ENCODE data around the gene ADAMTS6. TPM values are rescaled to one million over a fixed set of nuclear protein-coding genes. Genes with fewer than 3 reads are reported as not detected.

The ADAMTS6 gene
- total RNA-seq, 1 donor from 2014 or later, result 21.5 TPM

- Mint-ChIP-seq H3K27me3 (ENCODE audit: low read depth) (no peaks in the 10 kb centered on the region), H3K27ac (ENCODE audit: unreplicated experiment) (no peak overlapping the region), H3K9me3 (ENCODE audit: low read depth) (peaks cover 9% of the 10 kb centered on the region), H3K4me3 (ENCODE audit: unreplicated experiment) (no peak overlapping the region), H3K4me1 (ENCODE audit: low read depth) (peaks cover 3% of the 10 kb centered on the region), H3K36me3 (ENCODE audit: low read depth) (peaks cover 11% of the 10 kb centered on the region)
- no peak for TF ChIP-seq CTCF (IDR thresholded peaks at IDR 0.05)
- no peak for DNase-seq (ENCODE audit: low spot score)
Measured at GRCh38 chr5:65451436-65451835, 30.3 kb downstream of the ADAMTS6 start.

- peaks cover 7% of the 10 kb centered on the region for H3K36me3 Mint-ChIP-seq (ENCODE audit: low read depth)
- no peaks in the 10 kb centered on the region for H3K27me3 Mint-ChIP-seq (ENCODE audit: low read depth)
- peaks cover 5% of the 10 kb centered on the region for H3K9me3 Mint-ChIP-seq (ENCODE audit: low read depth)
- no peak overlapping the region for H3K4me3 Mint-ChIP-seq (ENCODE audit: unreplicated experiment)
- TF ChIP-seq CTCF (IDR thresholded peaks at IDR 0.05), result no peak
- H3K27ac Mint-ChIP-seq (ENCODE audit: unreplicated experiment), result no peak overlapping the region
- no peak for DNase-seq (ENCODE audit: low spot score)
- H3K4me1 Mint-ChIP-seq (ENCODE audit: low read depth), result peaks cover 3% of the 10 kb centered on the region
Measured at GRCh38 chr5:65446682-65447081, 35.0 kb downstream of the ADAMTS6 start.

GRCh38 chr5:65441800-65442199 lies 39.9 kb downstream of the ADAMTS6 start:
- Mint-ChIP-seq H3K36me3 (ENCODE audit: low read depth) (peaks cover 12% of the 10 kb centered on the region), H3K9me3 (ENCODE audit: low read depth) (peaks cover 6% of the 10 kb centered on the region), H3K4me3 (ENCODE audit: unreplicated experiment) (no peak overlapping the region), H3K27ac (ENCODE audit: unreplicated experiment) (no peak overlapping the region), H3K4me1 (ENCODE audit: low read depth) (peaks cover 3% of the 10 kb centered on the region), H3K27me3 (ENCODE audit: low read depth) (no peaks in the 10 kb centered on the region)
- DNase-seq (ENCODE audit: low spot score), result no peak
- TF ChIP-seq CTCF (IDR thresholded peaks at IDR 0.05), result no peak

- no peaks in the 10 kb centered on the region for H3K27me3 Mint-ChIP-seq (ENCODE audit: low read depth)
- H3K36me3 Mint-ChIP-seq (ENCODE audit: low read depth), result peaks cover 11% of the 10 kb centered on the region
- H3K9me3 Mint-ChIP-seq (ENCODE audit: low read depth), result peaks cover 7% of the 10 kb centered on the region
- H3K27ac Mint-ChIP-seq (ENCODE audit: unreplicated experiment), result no peak overlapping the region
- H3K4me3 Mint-ChIP-seq (ENCODE audit: unreplicated experiment), result no peak overlapping the region
- TF ChIP-seq CTCF (IDR thresholded peaks at IDR 0.05), result no peak
- DNase-seq (ENCODE audit: low spot score), result no peak
- H3K4me1 Mint-ChIP-seq (ENCODE audit: low read depth), result no peaks in the 10 kb centered on the region
Measured at GRCh38 chr5:65440456-65440855, 41.3 kb downstream of the ADAMTS6 start.

GRCh38 chr5:65434122-65434521 lies 47.6 kb downstream of the ADAMTS6 start:
- no peaks in the 10 kb centered on the region for H3K27me3 Mint-ChIP-seq (ENCODE audit: low read depth)
- H3K4me3 Mint-ChIP-seq (ENCODE audit: unreplicated experiment), result no peak overlapping the region
- no peak overlapping the region for H3K27ac Mint-ChIP-seq (ENCODE audit: unreplicated experiment)
- H3K9me3 Mint-ChIP-seq (ENCODE audit: low read depth), result peaks cover 2% of the 10 kb centered on the region
- H3K4me1 Mint-ChIP-seq (ENCODE audit: low read depth), result no peaks in the 10 kb centered on the region
- no peak for DNase-seq (ENCODE audit: low spot score)
- H3K36me3 Mint-ChIP-seq (ENCODE audit: low read depth), result peaks cover 10% of the 10 kb centered on the region
- TF ChIP-seq CTCF (IDR thresholded peaks at IDR 0.05), result no peak
